Measurements from ENCODE around the gene GCNT2. TPM values are rescaled to one million over a fixed set of nuclear protein-coding genes. Genes with fewer than 3 reads are reported as not detected.

The GCNT2 gene
- total RNA-seq, 1 experiment from 2014 or later, result 51.2 TPM

DNA sequence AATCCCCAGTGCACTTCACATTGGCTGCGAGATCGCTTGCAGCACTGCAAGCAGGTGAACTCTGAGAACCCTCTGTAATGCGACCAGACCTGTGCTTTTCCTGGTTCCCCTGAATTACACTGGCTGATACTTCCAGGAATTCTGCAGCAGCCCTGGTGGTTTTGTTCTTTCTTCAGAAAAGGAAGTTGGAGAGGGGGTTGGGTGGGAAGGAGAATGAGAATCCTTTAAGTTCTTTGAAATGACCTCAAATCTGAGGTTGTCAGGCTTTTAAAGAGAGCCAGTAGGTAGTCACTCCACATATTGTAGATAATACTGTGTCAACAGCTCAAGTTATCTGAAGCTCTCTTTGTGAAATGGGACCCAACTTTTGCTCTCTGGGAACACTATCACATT lies 62.4 kb downstream of the GCNT2 start:
- peak overlapping the region; percentile 99 for H3K27ac Mint-ChIP-seq
- H3K36me3 Mint-ChIP-seq, result peaks cover 2% of the 10 kb centered on the region; the same call in 1 of the 2 replicates
- ATAC-seq (peak; percentile 27), DNase-seq (ENCODE audit: low spot score) (no peak)
- H3K9me3 Mint-ChIP-seq, result no peaks in the 10 kb centered on the region
- POLR2A ChIA-PET, result interaction anchor here (0.6 to 1.5 kb wide), 4 partner anchors 23 to 139 kb away, joined by 3 to 6 read pairs (median 4); partner anchors contain the start of gene TMEM14C
- CTCF ChIA-PET, result interaction anchor here (1.2 to 1.5 kb wide), 2 partner anchors 11 to 72 kb away, joined by 3 to 5 read pairs; no protein-coding TSS in a partner anchor
- H3K4me3 Mint-ChIP-seq, result peak overlapping the region; percentile 54
- H3K4me1 Mint-ChIP-seq, result peaks cover 65% of the 10 kb centered on the region
- no peaks in the 10 kb centered on the region for H3K27me3 Mint-ChIP-seq (ENCODE audit: low read depth)
- TF ChIP-seq FOXJ3 (CRISPR knock-in tag; IDR thresholded peaks at IDR 0.05; ENCODE audit: borderline replicate concordance) (no peak), JUN (CRISPR knock-in tag; IDR thresholded peaks at IDR 0.05) (no peak), TEAD1 (CRISPR knock-in tag; IDR thresholded peaks at IDR 0.05) (0 out of 2 replicates have a peak, but pooled peaks have one; percentile 1), MYBL2 (CRISPR knock-in tag; IDR thresholded peaks at IDR 0.05) (no peak), ZNF416 (CRISPR knock-in tag; IDR thresholded peaks at IDR 0.05) (no peak), ETV6 (CRISPR knock-in tag; IDR thresholded peaks at IDR 0.05) (peak; percentile 76), ESRRA (CRISPR knock-in tag; IDR thresholded peaks at IDR 0.05; ENCODE audit: borderline replicate concordance) (no peak), ZNF423 (CRISPR knock-in tag; IDR thresholded peaks at IDR 0.05) (no peak), FOXP1 (CRISPR knock-in tag; IDR thresholded peaks at IDR 0.05; ENCODE audit: borderline replicate concordance) (no peak)
- TF ChIP-seq, protein P1, sequence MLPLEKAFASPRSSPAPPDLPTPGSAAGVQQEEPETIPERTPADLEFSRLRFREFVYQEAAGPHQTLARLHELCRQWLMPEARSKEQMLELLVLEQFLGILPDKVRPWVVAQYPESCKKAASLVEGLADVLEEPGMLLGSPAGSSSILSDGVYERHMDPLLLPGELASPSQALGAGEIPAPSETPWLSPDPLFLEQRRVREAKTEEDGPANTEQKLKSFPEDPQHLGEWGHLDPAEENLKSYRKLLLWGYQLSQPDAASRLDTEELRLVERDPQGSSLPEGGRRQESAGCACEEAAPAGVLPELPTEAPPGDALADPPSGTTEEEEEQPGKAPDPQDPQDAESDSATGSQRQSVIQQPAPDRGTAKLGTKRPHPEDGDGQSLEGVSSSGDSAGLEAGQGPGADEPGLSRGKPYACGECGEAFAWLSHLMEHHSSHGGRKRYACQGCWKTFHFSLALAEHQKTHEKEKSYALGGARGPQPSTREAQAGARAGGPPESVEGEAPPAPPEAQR (CRISPR knock-in tag; IDR thresholded peaks at IDR 0.05), result no peak
- TF ChIP-seq, protein P2, sequence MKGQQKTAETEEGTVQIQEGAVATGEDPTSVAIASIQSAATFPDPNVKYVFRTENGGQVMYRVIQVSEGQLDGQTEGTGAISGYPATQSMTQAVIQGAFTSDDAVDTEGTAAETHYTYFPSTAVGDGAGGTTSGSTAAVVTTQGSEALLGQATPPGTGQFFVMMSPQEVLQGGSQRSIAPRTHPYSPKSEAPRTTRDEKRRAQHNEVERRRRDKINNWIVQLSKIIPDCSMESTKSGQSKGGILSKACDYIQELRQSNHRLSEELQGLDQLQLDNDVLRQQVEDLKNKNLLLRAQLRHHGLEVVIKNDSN (CRISPR knock-in tag; IDR thresholded peaks at IDR 0.05), result no peak

DNA sequence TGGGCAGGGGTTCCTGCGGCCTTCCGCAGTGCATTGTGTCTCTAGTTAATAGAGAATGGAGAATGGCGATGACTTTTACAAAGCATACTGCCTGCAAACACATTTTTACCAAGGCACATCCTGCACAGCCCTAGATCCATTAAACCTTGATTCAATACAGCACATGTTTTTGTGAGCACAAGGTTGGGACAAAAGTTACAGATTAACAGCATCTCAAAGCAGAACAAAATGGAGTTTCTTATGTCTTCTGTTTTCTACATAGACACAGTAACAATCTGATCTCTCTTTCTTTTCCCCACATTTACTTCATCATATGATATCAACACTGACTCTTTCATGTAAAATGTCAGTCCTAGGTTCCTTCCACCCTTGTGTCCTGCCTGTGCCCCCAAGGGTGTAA lies 63.5 kb downstream of the GCNT2 start:
- no peaks in the 10 kb centered on the region for H3K27me3 Mint-ChIP-seq (ENCODE audit: low read depth)
- peak overlapping the region; percentile 99 for H3K27ac Mint-ChIP-seq
- no peaks in the 10 kb centered on the region for H3K36me3 Mint-ChIP-seq
- peak overlapping the region; percentile 54 for H3K4me3 Mint-ChIP-seq
- DNase-seq (ENCODE audit: low spot score), result no peak
- TF ChIP-seq, protein P3, sequence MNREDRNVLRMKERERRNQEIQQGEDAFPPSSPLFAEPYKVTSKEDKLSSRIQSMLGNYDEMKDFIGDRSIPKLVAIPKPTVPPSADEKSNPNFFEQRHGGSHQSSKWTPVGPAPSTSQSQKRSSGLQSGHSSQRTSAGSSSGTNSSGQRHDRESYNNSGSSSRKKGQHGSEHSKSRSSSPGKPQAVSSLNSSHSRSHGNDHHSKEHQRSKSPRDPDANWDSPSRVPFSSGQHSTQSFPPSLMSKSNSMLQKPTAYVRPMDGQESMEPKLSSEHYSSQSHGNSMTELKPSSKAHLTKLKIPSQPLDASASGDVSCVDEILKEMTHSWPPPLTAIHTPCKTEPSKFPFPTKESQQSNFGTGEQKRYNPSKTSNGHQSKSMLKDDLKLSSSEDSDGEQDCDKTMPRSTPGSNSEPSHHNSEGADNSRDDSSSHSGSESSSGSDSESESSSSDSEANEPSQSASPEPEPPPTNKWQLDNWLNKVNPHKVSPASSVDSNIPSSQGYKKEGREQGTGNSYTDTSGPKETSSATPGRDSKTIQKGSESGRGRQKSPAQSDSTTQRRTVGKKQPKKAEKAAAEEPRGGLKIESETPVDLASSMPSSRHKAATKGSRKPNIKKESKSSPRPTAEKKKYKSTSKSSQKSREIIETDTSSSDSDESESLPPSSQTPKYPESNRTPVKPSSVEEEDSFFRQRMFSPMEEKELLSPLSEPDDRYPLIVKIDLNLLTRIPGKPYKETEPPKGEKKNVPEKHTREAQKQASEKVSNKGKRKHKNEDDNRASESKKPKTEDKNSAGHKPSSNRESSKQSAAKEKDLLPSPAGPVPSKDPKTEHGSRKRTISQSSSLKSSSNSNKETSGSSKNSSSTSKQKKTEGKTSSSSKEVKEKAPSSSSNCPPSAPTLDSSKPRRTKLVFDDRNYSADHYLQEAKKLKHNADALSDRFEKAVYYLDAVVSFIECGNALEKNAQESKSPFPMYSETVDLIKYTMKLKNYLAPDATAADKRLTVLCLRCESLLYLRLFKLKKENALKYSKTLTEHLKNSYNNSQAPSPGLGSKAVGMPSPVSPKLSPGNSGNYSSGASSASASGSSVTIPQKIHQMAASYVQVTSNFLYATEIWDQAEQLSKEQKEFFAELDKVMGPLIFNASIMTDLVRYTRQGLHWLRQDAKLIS (CRISPR knock-in tag; IDR thresholded peaks at IDR 0.05; ENCODE audit: borderline replicate concordance), result no peak
- TF ChIP-seq PRRX2 (CRISPR knock-in tag; IDR thresholded peaks at IDR 0.05) (0 out of 2 replicates have a peak, but pooled peaks have one; percentile 56), SOX15 (CRISPR knock-in tag; IDR thresholded peaks at IDR 0.05) (no peak), TEAD4 (CRISPR knock-in tag; IDR thresholded peaks at IDR 0.05) (no peak)
- peaks cover 59% of the 10 kb centered on the region for H3K4me1 Mint-ChIP-seq
- ChIA-PET CTCF (interaction anchor here (1.1 kb wide), 1 partner anchor 37 kb away, joined by 4 read pairs; no protein-coding TSS in a partner anchor), POLR2A (interaction anchor here (0.6 to 2.1 kb wide), 3 partner anchors 20 to 110 kb away, joined by 3 to 15 read pairs (median 7); partner anchors contain the start of gene PAK1IP1)
- H3K9me3 Mint-ChIP-seq, result no peaks in the 10 kb centered on the region
- ATAC-seq, result no peak

DNA sequence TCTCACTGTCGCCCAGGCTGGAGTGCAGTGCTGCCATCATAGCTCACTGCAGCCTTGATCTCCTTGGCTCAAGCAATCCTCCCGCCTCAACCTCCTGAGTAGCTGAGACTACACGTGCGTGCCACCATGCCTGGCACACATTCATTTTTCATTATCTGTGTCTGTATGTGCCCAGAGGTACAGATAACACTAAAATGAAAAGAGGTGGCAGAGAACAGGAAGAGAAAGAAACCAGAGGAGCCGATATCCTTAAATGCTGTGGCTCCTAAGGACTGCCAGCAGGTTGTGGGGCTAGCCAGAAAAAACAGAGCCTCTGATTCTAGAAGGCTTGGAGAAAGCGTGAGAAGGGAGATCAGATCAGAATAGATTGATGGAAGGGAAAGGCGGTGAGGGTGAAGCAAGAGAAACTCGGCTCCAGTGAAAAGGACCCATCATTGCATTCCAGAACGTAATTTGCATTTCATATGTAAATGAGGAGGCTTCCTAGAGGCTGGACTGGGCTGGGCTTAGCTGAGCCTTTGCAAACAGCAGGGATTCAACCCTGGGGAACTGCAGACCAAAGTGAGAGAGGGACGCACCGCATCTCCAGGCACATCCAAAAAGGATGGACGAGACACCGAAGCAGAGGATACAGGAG lies 64.2 kb downstream of the GCNT2 start:
- ChIA-PET CTCF (interaction anchor here (1.1 kb wide), 1 partner anchor 37 kb away, joined by 4 read pairs; no protein-coding TSS in a partner anchor), POLR2A (interaction anchor here (0.6 to 2.1 kb wide), 6 partner anchors 9 to 109 kb away, joined by 3 to 15 read pairs (median 5); partner anchors contain the start of genes GCNT2 and PAK1IP1)
- DNase-seq (ENCODE audit: low spot score), result peak; percentile 77
- H3K9me3 Mint-ChIP-seq, result no peaks in the 10 kb centered on the region
- H3K27ac Mint-ChIP-seq, result peak overlapping the region; percentile 99
- H3K36me3 Mint-ChIP-seq, result no peaks in the 10 kb centered on the region
- H3K27me3 Mint-ChIP-seq (ENCODE audit: low read depth), result no peaks in the 10 kb centered on the region
- no peak overlapping the region for H3K4me3 Mint-ChIP-seq
- H3K4me1 Mint-ChIP-seq, result peaks cover 55% of the 10 kb centered on the region
- peak; percentile 83 for ATAC-seq
- TF ChIP-seq, protein P4, sequence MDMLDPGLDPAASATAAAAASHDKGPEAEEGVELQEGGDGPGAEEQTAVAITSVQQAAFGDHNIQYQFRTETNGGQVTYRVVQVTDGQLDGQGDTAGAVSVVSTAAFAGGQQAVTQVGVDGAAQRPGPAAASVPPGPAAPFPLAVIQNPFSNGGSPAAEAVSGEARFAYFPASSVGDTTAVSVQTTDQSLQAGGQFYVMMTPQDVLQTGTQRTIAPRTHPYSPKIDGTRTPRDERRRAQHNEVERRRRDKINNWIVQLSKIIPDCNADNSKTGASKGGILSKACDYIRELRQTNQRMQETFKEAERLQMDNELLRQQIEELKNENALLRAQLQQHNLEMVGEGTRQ (CRISPR knock-in tag; IDR thresholded peaks at IDR 0.05), result no peak
- TF ChIP-seq, protein P5, sequence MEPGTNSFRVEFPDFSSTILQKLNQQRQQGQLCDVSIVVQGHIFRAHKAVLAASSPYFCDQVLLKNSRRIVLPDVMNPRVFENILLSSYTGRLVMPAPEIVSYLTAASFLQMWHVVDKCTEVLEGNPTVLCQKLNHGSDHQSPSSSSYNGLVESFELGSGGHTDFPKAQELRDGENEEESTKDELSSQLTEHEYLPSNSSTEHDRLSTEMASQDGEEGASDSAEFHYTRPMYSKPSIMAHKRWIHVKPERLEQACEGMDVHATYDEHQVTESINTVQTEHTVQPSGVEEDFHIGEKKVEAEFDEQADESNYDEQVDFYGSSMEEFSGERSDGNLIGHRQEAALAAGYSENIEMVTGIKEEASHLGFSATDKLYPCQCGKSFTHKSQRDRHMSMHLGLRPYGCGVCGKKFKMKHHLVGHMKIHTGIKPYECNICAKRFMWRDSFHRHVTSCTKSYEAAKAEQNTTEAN (CRISPR knock-in tag; IDR thresholded peaks at IDR 0.05), result no peak
- TF ChIP-seq GRHL2 (CRISPR knock-in tag; IDR thresholded peaks at IDR 0.05; ENCODE audit: insufficient replicate concordance, severe bottlenecking), result no peak
- TF ChIP-seq RELA (CRISPR knock-in tag; IDR thresholded peaks at IDR 0.05; ENCODE audit: borderline replicate concordance), result no peak
- TF ChIP-seq NR3C1 (CRISPR knock-in tag; conservative IDR thresholded peaks at IDR 0.05; ENCODE audit: low read depth), result no peak
- TF ChIP-seq, protein P6, sequence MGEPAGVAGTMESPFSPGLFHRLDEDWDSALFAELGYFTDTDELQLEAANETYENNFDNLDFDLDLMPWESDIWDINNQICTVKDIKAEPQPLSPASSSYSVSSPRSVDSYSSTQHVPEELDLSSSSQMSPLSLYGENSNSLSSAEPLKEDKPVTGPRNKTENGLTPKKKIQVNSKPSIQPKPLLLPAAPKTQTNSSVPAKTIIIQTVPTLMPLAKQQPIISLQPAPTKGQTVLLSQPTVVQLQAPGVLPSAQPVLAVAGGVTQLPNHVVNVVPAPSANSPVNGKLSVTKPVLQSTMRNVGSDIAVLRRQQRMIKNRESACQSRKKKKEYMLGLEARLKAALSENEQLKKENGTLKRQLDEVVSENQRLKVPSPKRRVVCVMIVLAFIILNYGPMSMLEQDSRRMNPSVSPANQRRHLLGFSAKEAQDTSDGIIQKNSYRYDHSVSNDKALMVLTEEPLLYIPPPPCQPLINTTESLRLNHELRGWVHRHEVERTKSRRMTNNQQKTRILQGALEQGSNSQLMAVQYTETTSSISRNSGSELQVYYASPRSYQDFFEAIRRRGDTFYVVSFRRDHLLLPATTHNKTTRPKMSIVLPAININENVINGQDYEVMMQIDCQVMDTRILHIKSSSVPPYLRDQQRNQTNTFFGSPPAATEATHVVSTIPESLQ (CRISPR knock-in tag; IDR thresholded peaks at IDR 0.05), result no peak
- no peak for TF ChIP-seq OVOL2 (CRISPR knock-in tag; IDR thresholded peaks at IDR 0.05; ENCODE audit: borderline replicate concordance)
